HG02884 (cell line): Measurements from ENCODE around the gene UNC13A.

Source experiments
- ATAC-seq: cut with Tn5 transposase; IDR thresholded peaks from one replicate; pipeline ENCODE4 v1.9.1; 2021; ENCODE audit warnings: mild to moderate bottlenecking, moderate library complexity; ENCODE audit not compliant: unreplicated experiment

UNC13A gene

DNA sequence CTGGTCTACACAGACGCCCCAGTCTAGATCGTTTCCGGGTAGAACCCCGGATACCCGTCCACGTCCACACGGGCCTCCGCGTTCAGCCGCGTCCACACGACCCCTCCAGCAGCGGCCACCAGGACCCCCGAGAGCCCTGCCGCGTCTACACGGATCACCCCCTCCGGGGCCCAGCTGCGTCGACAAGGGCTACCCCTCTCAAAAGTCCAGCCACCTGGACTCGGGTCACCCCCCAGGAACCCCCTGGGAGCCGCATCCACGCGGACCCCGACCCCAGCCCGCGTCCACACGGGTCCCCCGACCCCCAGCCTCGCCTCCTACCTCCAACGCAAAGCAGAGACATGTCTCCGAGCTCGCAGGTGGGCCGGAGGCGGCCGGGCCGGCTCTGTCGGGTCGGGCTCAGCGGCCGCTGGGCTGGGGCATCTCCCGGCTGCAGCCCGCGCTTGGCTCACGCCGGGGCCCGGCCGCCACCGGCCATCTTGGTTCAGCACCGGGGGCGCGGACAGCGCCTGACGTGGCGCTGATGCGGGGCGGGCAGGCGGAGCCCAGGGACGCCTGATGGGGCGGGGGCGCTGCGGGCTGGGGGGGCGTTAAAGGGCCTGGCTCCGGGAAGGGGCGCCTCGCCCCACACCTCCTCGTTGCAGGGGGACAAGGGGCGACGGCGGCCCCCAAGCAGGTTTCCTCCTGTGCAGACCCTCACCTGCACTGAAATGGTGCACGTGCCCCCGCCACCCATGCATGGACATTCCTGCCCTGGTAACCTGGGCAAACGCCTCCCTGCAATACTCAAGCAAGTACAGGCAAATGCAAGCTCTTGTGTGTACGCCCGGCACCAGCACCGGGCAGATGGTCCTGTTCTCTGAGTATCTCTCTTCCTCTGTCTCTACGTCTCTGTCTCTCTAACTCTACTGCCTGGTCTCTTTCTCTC is at the start of gene UNC13A:
Gene UNC13A, minus strand, starts transcription at position 498 of the 928 bp plus-strand sequence. Its CDS starts 155 bp downstream, at position 343.
- ATAC-seq, result no peak

DNA sequence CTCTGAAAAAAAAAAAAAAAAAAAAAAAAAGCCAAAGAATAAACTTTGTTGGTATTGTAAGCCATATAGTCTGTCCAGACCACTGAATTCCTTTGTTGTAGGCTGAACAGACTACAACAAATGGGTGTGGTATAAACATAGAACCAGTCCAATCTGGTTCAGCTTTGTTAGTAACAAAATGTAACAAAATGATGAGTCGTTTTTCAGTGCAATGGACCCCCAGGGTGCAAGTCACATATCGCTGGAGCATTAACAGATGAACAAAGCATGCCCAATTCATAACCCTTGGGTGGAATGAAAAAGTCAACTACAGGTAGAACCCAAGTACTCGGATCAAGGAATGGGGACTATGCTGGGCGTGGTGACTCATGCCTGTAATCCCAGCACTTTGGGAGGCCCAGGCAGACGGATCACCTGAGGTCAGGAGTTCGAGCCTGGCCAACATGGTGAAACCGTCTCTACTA is 49.6 kb upstream of the UNC13A start:
- no peak for ATAC-seq

DNA sequence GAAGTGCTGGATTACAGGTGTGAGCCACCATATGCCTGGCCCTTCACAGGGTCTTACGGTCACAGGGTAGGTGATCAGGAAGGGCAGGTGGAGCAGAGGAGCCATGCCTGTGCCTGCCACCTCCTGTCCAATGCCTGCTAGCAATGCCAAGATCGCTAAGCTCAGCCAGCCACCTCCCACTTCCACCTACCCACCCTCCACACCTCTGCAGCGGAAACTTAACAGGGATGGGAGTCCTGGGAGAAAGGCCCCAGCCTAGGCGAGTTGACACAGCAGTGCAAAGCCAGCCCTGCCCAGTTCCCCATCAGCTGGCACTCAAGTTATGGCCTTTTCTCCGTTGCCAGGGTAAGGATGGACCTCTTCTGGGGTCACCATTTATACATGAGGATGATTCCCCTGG is 47.3 kb upstream of the UNC13A start:
- no peak for ATAC-seq

DNA sequence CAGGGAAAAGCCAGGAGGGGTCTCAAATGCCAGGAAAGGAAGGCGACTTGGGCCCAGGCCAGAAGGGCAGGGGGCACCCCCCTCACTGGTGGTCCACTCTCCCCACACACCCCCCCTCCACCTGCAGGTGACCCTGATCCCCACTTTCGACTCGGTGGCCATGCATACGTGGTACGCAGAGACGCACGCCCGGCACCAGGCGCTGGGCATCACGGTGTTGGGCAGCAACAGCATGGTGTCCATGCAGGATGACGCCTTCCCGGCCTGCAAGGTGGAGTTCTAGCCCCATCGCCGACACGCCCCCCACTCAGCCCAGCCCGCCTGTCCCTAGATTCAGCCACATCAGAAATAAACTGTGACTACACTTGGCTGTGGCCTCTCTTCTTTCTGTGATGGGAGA is 46.0 kb upstream of the UNC13A start:
- no peak for ATAC-seq

DNA sequence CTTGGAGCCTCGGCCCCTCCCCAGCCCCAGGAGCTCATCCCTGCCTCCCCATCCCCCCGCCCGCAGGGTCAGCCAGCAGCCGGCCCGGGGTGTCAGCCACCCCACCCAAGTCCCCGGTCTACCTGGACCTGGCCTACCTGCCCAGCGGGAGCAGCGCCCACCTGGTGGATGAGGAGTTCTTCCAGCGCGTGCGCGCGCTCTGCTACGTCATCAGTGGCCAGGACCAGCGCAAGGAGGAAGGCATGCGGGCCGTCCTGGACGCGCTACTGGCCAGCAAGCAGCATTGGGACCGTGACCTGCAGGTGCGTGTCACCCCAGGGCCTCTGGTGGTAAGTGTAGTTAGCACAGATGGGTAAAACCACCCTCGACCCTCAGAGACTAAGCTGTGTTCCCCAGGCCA is 45.0 kb upstream of the UNC13A start:
- no peak for ATAC-seq

DNA sequence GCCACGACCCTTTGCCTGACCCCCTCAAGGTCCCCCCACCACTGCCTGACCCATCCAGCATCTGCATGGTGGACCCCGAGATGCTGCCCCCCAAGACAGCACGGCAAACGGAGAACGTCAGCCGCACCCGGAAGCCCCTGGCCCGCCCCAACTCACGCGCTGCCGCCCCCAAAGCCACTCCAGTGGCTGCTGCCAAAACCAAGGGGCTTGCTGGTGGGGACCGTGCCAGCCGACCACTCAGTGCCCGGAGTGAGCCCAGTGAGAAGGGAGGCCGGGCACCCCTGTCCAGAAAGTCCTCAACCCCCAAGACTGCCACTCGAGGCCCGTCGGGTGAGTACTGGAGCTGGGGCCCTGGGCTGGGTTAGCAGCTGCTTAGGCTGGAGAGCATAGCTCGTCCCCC is 39.7 kb upstream of the UNC13A start:
- ATAC-seq, result no peak

DNA sequence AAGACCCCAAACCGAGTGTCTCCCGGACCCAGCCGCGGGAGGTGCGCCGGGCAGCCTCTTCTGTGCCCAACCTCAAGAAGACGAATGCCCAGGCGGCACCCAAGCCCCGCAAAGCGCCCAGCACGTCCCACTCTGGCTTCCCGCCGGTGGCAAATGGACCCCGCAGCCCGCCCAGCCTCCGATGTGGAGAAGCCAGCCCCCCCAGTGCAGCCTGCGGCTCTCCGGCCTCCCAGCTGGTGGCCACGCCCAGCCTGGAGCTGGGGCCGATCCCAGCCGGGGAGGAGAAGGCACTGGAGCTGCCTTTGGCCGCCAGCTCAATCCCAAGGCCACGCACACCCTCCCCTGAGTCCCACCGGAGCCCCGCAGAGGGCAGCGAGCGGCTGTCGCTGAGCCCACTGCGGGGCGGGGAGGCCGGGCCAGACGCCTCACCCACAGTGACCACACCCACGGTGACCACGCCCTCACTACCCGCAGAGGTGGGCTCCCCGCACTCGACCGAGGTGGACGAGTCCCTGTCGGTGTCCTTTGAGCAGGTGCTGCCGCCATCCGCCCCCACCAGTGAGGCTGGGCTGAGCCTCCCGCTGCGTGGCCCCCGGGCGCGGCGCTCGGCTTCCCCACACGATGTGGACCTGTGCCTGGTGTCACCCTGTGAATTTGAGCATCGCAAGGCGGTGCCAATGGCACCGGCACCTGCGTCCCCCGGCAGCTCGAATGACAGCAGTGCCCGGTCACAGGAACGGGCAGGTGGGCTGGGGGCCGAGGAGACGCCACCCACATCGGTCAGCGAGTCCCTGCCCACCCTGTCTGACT is 39.0 kb upstream of the UNC13A start:
- no peak for ATAC-seq

DNA sequence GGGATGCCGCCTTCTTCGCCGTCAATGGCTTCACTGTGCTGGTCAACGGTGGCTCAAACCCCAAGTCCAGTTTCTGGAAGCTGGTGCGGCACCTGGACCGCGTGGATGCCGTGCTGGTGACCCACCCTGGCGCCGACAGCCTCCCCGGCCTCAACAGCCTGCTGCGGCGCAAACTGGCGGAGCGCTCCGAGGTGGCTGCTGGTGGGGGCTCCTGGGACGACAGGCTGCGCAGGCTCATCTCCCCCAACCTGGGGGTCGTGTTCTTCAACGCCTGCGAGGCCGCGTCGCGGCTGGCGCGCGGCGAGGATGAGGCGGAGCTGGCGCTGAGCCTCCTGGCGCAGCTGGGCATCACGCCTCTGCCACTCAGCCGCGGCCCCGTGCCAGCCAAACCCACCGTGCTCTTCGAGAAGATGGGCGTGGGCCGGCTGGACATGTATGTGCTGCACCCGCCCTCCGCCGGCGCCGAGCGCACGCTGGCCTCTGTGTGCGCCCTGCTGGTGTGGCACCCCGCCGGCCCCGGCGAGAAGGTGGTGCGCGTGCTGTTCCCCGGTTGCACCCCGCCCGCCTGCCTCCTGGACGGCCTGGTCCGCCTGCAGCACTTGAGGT is 38.1 kb upstream of the UNC13A start:
- ATAC-seq, result no peak

DNA sequence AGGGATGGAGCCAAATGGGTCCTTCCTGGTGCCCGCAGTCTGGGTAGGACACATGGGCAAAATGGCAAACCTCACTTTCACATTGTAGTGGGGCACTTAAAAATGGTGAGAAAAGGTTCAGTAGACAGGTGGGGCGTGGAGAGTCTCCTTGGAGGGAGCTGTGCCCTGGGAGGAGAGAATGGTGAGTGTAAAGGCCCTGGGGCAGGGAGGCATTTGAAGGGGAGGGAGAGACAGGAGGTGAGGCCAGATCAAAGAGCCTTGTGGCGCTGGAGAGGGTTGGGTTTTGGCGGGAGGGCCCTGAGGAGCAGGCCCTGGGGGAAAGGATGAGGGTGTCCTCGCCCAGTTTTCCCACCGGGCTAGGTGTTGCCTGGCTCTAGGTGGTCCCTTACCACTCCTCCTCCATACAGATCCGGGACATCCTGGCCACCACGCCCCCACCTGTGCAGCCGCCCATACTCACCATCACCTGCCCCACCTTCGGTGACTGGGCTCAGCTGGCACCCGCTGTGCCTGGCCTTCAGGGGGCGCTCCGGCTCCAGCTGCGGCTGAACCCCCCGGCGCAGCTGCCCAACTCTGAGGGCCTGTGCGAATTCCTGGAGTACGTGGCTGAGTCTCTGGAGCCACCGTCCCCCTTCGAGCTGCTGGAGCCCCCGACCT is 37.4 kb upstream of the UNC13A start:
- ATAC-seq, result no peak

DNA sequence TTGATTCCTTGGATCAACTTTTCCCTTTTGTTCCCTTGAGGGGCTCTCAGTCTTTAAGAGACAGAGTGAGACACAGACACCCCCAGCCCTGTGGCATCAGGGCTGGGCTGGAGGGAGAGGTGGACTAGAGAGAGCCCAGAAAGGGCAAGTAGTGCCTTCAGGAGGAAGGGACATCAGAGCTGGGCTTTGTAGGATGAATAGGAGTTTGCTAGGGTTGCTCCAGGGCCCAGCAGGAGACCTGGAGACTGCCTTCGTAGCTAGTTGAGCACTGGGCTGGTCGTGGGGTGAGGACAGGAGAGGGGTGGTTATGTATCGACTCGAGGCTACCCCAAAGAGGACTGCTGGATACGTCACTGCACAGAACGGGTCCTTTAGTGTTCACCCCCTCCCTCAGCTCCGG is 36.5 kb upstream of the UNC13A start:
- ATAC-seq, result no peak

DNA sequence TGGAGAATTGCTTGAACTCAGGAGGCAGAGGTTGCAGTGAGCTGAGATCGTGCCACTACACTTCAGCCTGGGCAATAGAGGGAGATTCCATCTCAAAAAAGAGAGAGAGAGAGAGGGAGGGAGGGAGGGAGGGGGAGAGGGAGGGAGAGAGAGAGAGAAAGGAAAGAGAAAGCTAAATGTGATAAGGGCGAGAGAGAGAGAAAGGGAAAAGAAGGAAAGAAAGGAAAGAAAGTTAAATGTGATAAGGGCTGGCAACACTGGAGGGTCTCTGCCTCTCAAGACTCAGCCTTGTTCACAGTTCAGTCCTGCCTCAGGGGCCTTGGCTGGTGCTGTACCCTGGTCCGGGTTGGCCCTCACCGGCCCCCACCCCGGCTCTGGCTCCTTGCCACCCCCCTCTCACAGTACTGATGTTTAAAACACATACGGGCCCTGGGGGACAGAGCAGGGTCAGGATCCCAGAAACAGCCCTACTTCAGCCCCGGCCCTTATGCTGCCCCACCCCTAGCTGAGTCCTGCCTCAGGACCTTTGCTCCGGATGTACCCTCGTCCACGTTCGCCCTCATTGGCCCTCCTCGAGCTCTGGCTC is 34.6 kb upstream of the UNC13A start:
- ATAC-seq, result no peak

DNA sequence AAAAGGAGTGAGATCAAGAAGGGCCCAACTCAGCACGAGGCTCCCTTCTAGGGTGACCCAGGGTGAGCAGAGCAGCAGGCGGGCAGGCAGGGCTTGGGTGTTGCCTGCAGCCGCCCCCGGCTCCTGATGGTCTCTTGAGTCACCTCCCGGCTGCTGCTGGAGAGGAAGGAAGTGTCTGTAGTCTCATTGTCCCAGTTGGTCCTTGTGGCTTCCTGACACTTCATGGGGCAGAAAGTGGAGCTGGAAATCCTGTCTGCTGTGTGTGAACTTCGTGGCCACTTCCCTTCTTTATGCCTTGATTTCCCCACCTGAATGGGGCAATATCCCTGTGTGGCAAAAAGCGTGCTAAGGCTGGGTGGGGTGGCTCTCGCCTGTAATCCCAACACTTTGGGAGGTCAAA is 33.7 kb upstream of the UNC13A start:
- no peak for ATAC-seq

DNA sequence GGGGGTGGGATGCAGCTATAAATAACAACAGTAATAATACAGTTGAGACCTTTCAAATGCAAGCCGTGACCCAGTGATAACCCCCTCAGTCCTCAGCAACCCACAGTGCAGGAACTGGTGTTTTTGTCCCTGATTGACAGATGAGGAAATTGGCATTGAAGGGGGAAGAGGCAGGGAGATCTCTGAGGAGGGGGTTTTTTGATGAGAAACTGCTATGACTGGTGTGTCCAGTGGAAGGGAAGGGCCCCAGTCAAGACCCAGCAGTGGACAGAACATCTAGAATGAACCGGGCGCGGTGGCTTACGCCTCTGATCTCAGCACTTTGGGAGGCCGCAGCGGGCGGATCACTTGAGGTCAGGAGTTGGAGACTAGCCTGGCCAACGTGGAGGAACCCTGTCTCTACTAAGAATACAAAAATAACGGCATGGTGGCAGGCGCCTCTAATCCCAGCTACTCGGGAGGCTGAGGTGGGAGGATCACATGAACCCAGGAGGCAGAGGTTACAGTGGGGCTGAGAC is 33.0 kb upstream of the UNC13A start:
- no peak for ATAC-seq

DNA sequence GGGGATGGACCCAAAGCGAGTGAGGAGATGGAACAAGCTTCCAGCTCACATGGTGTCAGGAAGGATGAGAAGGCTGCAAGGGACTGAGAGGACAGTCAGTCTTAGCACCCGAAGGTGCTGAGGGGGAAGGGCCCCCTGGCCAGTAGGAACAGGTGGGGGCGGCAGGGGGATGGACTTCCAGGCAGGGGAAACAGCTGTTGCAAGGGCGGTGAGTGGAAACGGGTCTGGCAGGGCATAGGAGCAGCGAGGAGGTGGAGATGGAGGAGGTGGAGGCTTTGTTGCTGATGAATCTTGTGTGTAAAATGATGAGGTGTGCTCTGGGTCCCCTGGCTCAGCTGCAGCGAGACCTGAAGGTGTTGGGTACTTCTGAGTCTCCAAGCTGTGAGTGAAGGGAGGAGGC is 32.3 kb upstream of the UNC13A start:
- no peak for ATAC-seq

DNA sequence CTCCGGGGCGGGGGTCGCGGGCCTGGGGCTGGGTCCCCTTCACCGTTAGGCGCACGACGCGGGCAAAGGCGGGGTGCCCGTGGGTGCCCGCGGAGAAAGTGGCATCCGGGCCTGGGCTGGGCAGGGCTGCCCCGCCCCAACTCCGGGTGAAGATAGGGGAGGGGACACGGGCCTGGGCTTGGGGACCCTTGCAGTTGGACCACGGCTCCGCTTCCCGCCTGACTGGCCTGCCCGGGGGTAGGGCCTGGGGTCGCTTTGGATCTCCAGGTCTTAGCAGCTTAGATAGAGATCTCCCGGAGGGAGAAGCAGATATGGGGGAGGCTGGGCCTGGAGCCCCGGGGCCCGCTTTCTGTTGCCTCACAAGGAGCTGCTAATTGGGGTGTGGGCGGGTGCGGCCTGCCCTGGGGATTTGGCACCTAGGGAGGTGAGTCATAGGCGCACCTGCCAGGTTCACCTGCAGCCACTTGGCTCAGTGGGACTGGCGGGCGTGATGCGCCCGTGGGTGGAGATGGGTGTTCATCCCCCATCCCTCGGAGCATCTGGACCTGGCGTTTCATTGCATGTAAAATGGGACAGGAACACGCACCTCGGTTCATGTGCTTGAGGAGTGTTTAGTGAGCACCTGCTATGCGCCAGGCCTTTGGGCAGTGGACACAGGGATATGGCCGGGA is 31.7 kb upstream of the UNC13A start:
- ATAC-seq, result no peak

DNA sequence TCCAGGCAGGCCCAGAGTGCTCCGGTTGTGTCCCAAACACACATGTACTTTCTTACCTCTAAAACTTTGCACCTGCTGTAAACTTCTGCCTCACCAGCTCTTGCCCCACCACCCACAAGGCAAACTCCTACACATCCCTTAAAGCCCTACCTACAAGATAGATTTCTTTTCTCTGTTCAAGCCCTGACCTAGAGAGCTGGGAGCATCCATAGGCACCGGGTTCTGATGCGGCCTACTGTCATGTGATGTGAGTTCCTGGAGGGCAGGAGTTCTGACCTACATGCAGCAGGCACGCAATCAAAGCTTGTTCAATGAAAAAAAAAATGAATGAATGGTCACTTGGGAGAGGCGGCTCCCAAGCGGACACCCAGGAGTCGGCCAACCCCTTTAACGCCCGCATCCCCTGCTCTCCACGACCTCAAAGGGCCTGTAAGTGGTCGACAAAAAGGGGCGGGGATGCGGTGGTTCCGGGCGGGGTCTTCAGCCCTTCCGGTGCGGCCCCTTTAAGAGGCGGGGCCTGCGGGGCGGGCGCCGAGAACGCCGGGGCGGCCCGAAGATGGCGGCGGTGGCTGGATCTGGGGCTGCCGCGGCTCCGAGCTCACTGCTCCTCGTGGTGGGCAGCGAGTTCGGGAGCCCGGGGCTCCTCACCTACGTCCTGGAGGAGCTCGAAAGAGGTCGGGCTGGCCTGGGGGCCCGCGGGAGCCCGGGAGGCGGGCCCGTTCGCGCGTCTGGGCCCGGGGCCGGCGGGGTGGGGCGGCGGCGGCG is 31.0 kb upstream of the UNC13A start, which contains the start of gene MAP1S:
Gene MAP1S, plus strand, starts transcription at position 534 of the 765 bp plus-strand sequence. Its CDS starts 23 bp downstream, at position 557.
- peak; percentile 65 for ATAC-seq

DNA sequence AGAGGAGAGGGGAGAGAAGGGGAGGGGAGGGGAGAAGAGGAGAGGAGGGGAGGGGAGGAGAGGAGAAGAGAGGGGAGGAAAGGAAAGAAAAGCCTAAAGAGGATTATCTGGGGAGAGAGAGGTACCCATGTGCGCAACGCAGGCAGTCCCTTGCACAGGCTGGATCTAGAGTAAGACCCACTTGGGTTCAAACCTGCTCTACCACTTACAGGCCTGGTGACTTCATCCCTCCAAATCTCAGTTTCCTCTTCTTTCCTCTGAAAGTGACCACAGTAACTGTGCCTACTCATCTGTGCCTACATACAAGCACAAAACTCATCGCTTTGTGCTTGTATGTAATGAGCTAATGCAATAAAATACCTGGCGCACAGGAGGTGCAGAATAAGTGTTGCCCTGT is 30.4 kb upstream of the UNC13A start:
- ATAC-seq, result no peak

DNA sequence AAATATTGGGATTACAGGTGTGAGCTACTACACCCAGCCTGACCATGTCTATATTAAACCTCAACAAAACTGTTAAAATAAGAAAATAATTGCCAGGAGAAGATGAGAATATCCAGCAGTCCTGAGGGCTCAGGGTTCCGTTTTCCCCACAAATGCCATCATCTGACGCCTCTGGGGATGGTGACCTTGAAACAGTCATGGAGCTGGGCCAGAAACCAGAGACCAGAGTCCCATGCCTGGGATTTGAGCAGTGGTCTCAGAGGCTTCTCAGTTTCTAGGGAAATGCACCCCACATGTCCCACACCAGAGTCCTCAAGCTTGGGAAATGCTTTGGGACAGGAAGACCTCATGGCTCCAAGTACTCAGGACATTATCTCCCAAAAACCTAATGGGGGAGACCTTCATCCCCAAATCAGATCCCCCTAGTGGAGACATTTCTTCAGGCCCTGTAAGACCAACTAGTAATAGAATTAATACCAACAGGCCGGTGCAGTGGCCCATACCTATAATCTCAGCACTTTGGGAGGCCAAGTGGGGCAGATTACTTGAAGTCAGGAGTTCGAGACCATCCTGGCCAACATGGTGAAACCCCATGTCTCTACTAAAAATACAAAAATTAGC is 28.3 kb upstream of the UNC13A start:
- no peak for ATAC-seq
